HEK293 (cell line): ENCODE data around the gene ITPKA.

ENCODE experiments used
- CTCF ChIP-seq: fragments of 450-650 bp; formaldehyde crosslinking; IDR thresholded peaks from 2 replicates; pipeline ENCODE4 v1.5.1; 2016; ENCODE audit warnings: missing biosample characterization, missing genetic modification characterization
- RBAK ChIP-seq: fragments of 450-650 bp; formaldehyde crosslinking; IDR thresholded peaks from 2 replicates; pipeline ENCODE4 v1.5.1; 2016; ENCODE audit warnings: missing biosample characterization, missing genetic modification characterization
- REST ChIP-seq: fragments of 450-650 bp; formaldehyde crosslinking; IDR thresholded peaks from 2 replicates; pipeline ENCODE4 v1.5.1; 2016; ENCODE audit warnings: missing biosample characterization, missing genetic modification characterization
- ZNF121 ChIP-seq: fragments of 450-650 bp; formaldehyde crosslinking; IDR thresholded peaks from 2 replicates; pipeline ENCODE4 v1.5.1; 2016; ENCODE audit warnings: missing biosample characterization, missing genetic modification characterization
- ZNF24 ChIP-seq: fragments of 450-650 bp; formaldehyde crosslinking; IDR thresholded peaks from 2 replicates; pipeline ENCODE4 v1.5.1; 2016; ENCODE audit warnings: missing biosample characterization, missing genetic modification characterization
- ZNF292 ChIP-seq: fragments of 450-650 bp; formaldehyde crosslinking; IDR thresholded peaks from 2 replicates; pipeline ENCODE4 v1.5.1; 2016; ENCODE audit warnings: low read depth, missing biosample characterization, missing genetic modification characterization, borderline replicate concordance
- ZNF48 ChIP-seq: fragments of 450-650 bp; formaldehyde crosslinking; IDR thresholded peaks from 2 replicates; pipeline ENCODE4 v1.5.1; 2016; ENCODE audit warnings: missing biosample characterization, missing genetic modification characterization
- ZNF514 ChIP-seq: fragments of 450-650 bp; formaldehyde crosslinking; IDR thresholded peaks from 2 replicates; pipeline ENCODE4 v1.5.1; 2016; ENCODE audit warnings: missing biosample characterization, missing genetic modification characterization
- ZNF830 ChIP-seq: fragments of 450-650 bp; IDR thresholded peaks from 2 replicates; pipeline ENCODE4 v1.5.0; 2018; ENCODE audit warnings: missing biosample characterization, missing genetic modification characterization, low read depth, mild to moderate bottlenecking, moderate library complexity
- ZSCAN5A ChIP-seq: fragments of 450-650 bp; formaldehyde crosslinking; IDR thresholded peaks from 2 replicates; pipeline ENCODE4 v1.5.1; 2016; ENCODE audit warnings: missing biosample characterization, missing genetic modification characterization

- TF ChIP-seq ZSCAN5A (tag by site-specific recombination): no peak
- TF ChIP-seq RBAK (tag by site-specific recombination): no peak
- TF ChIP-seq ZNF830 (tag by site-specific recombination): no peak
- TF ChIP-seq ZNF514 (tag by site-specific recombination): no peak
- TF ChIP-seq ZNF48 (tag by site-specific recombination): no peak
- no peak for TF ChIP-seq REST (tag by site-specific recombination)
- no peak for TF ChIP-seq ZNF24 (tag by site-specific recombination)
- no peak for TF ChIP-seq ZNF292 (tag by site-specific recombination)
- no peak for TF ChIP-seq ZNF121 (tag by site-specific recombination)
- peak; percentile 17; the same call in 1 of the 2 replicates for TF ChIP-seq CTCF (tag by site-specific recombination)
Measured at GRCh38 chr15:41506796-41507341, 13.2 kb downstream of the ITPKA start.
